Measurements from ENCODE around the gene CCDC80.
"Not testable (repeated sequence)": the region's sequence is repeated elsewhere in the genome, so short reads cannot be mapped to it uniquely, and the experiment has no call there.

The CCDC80 gene

DNA sequence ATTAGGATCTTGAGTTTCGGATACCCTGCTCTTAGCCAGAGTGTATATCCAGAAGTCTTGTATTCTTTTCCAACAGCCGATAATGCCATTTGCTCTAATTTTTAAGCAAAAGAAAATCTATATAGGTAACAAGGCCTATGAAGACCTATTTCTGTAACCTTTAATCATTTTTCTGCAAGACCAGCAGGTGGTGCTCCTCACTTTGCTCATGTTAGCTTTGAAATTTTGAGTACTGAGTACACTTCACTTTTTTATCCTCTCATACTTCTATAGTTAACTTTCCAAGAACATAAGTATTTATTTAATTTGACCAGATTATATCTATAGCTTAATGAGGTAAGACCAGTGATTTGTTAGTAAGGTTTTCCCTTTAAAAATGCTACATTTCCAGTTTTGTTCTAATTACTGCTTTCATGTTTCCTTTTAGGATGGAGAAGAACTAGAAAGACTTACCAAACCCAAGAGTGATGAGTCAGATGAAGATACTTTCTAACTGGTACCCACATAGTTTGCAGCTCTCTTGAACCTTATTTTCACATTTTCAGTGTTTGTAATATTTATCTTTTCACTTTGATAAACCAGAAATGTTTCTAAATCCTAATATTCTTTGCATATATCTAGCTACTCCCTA, 58.6 kb downstream of the CCDC80 start:
- DNase-seq = peak; percentile 44

DNA sequence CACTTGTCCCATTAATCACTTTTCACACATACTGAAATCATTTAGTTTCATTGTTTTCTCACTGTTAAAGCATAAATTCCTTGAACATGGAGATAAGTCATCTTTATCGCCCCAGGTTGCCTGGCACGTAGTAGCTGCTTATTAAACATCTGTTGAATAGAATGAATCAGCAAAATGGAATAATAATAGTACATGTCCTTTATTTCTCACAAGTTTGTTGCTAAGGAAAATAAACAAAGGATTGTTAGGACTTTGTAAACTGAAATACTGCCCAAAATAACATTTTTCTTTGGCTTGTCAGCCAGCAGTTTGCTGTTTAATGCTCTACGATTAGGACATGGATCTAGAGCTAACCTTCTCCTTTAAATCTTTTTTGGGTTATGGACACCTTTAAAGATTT, 61.2 kb downstream of the CCDC80 start:
- no peak for DNase-seq

DNA sequence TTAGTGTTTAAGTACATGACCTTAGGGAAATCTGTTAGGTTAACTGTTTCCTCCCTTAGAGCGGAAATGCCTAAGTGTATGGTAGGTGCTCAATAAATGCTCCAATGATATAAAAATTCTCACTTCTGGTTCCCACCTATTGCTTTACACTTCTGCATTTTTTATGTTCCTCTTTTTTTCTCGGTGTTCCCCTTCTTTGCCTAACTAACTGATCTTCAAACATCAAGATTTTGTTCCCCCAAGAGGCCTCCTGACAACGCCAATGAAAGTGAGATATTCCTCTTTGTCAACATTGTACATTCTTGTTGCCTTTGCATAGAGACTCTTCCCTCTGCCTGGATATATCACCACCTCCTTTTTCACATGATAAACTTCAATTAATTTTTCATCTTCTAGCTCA, 61.7 kb downstream of the CCDC80 start:
- DNase-seq = no peak

DNA sequence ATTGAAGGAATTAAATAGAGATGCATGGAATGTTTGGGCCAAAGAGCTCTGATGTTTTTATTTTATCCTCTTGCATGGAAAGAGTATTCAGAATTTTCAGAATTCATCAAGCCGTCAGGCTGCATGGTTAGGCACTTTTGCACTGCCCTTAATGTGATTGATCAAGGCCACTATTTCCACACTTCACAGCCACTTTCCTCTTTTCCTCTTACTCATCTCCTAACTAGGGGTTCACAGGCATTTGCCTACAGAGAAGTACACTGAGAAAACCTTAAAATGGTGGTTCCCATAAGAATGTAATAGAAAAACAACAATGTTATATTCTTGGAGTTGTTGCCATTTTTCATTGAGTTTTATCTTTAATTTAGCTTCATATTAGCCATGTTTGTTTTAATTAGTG, 68.2 kb downstream of the CCDC80 start:
- DNase-seq = no peak

DNA sequence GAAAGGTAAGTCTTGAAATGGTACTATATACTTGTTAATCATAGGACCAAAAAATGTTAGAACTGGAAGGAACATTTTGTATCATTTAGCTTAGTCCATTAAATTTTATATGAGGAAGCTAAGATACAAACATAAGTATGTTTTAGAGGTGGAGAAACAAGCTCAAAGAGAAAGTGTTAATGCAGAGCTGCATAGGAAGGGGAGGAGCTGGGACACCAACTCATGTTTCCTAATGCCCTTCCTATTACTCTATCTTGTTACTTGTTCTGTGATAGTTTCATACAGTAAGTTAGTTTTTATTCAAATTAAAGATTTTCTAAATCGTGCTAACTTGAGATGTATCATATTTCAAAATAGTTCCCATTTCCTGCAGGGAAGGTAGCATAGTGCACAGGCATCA, 71.7 kb downstream of the CCDC80 start:
- no peak for DNase-seq

DNA sequence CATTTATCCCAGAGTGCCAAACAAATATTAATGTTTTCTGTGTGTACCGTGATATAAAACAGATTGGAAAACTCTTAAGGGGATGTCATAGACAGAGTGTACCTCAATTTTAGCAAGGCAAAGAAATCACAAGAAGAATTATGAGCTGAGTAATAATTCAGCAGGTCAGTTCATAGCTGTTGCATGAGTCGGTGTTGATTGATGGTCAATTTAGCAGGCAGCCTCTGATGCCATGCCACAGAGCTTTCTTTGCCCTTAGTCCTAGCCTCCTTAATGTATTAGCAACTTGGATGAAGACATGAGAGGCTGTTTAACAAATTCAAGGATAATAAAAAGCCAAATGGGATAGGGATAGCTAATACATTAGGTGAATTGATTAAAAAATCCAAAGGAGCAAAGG, 72.3 kb downstream of the CCDC80 start:
- DNase-seq = no peak

DNA sequence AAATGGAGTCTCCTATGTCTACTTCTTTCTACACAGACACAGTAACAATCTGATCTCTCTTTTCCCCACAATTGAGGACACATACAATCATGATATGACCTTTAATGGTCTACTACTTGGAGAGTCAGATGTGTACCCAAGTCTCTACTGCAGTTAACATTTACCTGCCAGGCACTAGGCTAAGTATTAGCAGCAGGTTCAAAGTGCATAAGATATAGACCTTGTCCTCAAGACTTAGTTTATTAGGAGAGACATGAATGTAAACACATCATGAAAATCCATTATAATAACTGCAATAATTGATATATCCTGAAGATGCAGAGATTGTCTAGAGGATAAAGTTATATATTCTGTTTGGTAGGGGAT, 76.0 kb downstream of the CCDC80 start:
- no peak for DNase-seq

DNA sequence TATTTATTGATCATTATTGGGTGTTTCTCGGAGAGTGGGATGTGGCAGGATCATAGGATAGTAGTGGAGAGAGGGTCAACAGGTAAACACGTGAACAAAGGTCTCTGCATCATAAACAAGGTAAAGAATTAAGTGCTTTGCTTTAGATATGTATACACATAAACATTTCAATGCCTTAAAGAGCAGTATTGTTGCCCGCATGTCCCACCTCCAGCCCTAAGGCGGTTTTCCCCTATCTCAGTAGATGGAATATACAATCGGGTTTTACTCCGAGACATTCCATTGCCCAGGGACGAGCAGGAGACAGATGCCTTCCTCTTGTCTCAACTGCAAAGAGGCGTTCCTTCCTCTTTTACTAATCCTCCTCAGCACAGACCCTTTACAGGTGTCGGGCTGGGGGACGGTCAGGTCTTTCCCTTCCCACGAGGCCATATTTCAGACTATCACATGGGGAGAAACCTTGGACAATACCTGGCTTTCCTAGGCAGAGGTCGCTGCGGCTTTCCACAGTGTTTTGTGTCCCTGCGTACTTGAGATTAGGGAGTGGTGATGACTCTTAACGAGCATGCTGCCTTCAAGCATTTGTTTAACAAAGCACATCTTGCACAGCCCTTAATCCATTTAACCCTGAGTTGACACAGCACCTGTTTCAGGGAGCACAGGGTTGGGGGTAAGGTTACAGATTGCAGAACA, 76.5 kb downstream of the CCDC80 start:
- not testable (repeated sequence) for DNase-seq

DNA sequence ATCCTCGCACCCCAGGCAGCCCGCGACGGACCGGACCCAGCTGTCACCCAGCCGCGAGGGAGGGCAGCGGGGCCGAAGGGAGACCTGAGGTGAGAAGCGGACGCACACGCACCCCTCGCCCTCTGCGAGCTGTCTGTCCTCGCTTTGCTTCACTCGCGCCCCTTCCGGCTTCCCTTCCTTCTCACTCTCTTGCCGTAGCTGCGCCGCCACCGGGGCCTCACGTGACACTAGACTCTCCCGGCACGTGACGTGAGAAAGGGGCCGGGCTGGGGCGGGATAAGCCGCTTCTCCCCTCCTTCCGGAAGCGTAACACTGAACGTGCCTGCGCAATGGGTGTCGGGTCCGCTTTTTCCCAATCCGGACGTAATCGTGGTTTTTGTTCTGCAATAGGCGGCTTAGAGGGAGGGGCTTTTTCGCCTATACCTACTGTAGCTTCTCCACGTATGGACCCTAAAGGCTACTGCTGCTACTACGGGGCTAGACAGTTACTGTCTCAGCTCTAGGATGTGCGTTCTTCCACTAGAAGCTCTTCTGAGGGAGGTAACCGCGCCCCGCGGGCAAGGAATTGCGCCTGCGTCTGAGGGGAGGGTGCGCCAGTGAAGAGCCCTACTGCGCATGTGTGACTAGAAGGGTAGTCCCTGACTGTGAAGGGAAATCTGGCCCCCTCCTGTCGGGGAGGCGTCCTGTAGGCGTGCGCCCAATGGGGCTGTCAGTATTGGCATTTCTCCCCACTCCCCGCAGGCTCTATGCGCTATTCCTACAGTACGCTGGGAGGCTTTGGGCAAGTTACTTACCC, 79.0 kb downstream of the CCDC80 start, which contains the start of the genes ATG3 and SLC35A5:
Gene ATG3 (minus strand): TSS at position 229 of the 796 bp plus-strand sequence. CDS start 434 bp downstream, outside the sequence.
Gene SLC35A5 (plus strand): TSS at position 312 of the 796 bp plus-strand sequence. CDS start 1,359 bp downstream, outside the sequence.
- peak; percentile 98 for DNase-seq

DNA sequence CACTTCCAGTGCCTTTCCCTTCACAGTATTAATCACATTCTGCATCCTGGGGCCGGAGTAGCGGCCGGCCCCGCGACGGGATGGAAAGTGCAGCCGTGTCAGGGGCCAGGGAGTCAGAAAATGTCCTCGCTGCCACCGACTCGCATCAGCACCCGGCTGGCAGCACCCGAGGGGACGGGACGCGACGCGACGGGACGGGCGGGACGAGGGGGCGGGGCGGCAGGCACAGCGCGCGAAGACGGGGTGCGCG, 79.5 kb downstream of the CCDC80 start:
- DNase-seq = no peak

DNA sequence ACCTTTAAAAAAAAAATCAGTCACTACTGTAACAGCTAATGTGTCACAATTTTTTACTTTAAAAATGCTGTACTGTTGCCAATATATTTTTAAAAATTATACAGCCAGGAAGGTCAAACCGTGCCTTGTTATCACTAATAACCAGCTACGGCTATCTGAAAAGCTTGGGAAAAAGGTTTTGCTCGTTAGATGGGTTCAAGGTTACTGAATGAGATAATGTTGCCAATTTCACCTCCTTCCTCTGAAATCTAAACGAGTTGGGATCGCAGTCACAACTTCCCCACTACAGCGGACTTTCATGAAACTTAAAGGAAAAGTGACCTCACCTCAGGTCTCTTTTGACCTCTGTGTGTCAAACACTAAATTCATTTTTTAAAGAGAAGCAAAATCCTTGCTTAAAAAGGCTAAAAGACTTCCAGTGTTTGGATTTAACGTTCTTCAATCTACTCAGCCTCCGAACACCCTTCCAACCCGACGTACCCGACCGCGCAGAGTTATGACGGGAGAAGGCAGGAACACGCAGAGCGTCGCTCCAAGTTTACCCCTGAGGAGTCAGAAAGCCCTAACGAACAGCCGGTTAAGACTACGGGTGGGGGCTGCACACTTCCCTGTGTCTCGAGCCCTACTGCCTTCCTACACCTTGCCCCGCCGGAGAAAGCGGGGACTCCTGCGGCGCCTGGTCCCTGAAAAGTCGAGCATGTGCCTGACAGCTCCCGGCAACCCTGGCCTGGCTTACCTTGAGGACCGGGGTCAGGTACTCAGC, 80.0 kb downstream of the CCDC80 start:
- DNase-seq = peak; percentile 66

DNA sequence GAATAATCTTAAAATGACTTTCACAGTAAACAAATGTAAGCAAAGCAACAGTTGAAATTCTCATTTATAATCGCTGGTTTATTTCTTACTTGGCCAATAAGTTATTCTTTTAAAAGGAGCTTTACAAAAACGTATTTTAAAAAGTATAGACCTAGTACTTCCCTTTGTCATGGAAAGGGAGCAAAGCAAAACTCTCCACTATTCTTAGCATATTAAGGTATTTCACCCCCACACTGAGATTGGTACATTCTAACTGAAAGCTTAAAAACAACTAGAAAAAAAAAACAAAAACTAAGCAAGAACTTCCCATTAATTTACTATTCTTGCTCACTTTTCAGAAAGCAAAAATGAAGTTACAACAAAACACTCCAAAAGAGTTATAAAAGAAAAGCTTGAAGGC, 80.6 kb downstream of the CCDC80 start:
- no peak for DNase-seq

DNA sequence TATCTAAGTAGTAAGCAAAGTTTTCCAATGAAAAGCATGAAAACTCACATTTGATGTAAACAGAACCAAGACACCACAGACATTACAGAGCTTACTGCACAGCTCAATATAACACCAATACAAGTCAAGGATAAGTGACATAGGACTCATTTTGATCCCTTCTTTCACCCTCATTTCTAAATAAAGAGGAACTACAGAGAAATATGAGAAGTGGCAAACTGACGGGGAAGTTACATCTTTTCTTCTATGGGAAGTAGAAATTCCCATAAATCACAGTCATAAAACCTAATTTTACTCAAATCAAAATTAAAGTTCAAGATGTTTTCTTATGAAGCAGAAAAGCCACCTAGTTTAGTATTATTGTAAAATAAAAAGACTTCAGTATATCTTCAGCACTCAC, 83.0 kb downstream of the CCDC80 start:
- no peak for DNase-seq

DNA sequence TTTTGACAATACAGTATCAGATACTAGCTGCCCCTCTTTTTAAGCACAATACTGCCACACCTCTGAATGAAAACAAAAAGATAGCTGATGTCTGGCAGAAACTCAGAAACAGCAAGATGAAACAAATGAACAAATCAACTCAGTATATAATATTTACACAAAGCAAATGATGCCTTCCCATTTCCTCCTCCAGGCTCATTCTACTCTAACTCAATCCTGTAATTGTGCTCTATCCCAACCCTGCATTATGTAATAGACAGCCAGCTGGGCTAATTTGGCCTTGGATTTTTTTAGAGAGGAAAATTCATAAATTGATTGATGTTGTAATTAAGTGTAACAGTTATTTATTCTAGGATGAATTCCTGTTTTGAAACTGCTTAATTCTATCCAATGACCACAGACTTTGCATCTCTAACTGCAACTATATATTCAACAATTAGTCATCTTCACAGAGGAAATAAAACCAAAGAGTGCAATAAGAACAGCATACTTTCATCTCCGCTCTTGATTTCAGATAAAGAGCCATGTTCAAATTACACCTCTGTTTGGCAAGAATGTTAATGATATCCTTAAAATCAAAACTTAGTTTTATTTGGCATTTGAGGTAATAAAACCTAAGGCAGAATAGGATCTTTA, 85.3 kb downstream of the CCDC80 start:
- no peak for DNase-seq

DNA sequence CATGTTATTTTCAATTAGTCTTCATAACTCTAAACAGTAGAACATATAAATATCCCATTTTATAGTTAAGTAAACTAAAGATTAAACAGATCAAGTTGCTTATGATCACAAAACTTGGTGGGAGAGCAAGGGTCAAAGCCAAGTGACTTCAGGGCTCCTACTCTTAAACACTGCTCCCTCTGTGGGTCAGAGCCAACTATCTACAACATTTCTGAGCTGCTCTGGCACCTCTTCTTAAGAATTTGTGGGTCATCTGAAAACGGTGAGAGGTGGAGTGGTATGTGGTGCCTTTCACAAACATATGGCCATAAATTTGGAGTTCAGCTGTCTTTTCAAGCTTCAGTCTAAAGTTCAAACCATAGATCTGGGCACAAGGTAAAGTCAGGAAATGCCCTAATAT, 90.1 kb downstream of the CCDC80 start:
- DNase-seq = no peak
